Measurements from ENCODE around the gene ASB13.

The ASB13 gene

GRCh38 chr10:5666008-5666840 lies at the start of gene ASB13:
TSS of gene ASB13 (minus strand) at chr10:5666595. CDS start at chr10:5666551, 44 bp downstream.
- peak; percentile 82 for DNase-seq

- DNase-seq: no peak
Measured at GRCh38 chr10:5711642-5712041, 45.2 kb upstream of the ASB13 start.

GRCh38 chr10:5710859-5711258 lies 44.5 kb upstream of the ASB13 start:
- DNase-seq: no peak

GRCh38 chr10:5709865-5710264 lies 43.5 kb upstream of the ASB13 start:
- DNase-seq: no peak

- DNase-seq: no peak
Measured at GRCh38 chr10:5708356-5708755, 42.0 kb upstream of the ASB13 start.

- no peak for DNase-seq
Measured at GRCh38 chr10:5698062-5698461, 31.7 kb upstream of the ASB13 start.

- no peak for DNase-seq
Measured at GRCh38 chr10:5697342-5697741, 30.9 kb upstream of the ASB13 start.

GRCh38 chr10:5694573-5694972 lies 28.2 kb upstream of the ASB13 start:
- no peak for DNase-seq

GRCh38 chr10:5692461-5693358 lies 26.3 kb upstream of the ASB13 start:
- peak; percentile 86 for DNase-seq

GRCh38 chr10:5691786-5692185 lies 25.4 kb upstream of the ASB13 start:
- DNase-seq: no peak

- no peak for DNase-seq
Measured at GRCh38 chr10:5688587-5688986, 22.2 kb upstream of the ASB13 start.

GRCh38 chr10:5685764-5686240 lies 19.4 kb upstream of the ASB13 start:
- DNase-seq: no peak

GRCh38 chr10:5684971-5685763 lies 18.8 kb upstream of the ASB13 start:
- peak; percentile 91 for DNase-seq

- DNase-seq: peak; percentile 99
Measured at GRCh38 chr10:5684318-5684970, 18.0 kb upstream of the ASB13 start, which contains the start of gene TASOR2. TSS of gene TASOR2 (plus strand) at chr10:5684838. CDS start at chr10:5720643, 35,805 bp downstream.

GRCh38 chr10:5683065-5683464 lies 16.7 kb upstream of the ASB13 start:
- DNase-seq: no peak

- no peak for DNase-seq
Measured at GRCh38 chr10:5681930-5682329, 15.5 kb upstream of the ASB13 start.

GRCh38 chr10:5679606-5680005 lies 13.2 kb upstream of the ASB13 start:
- no peak for DNase-seq

GRCh38 chr10:5679037-5679435 lies 12.6 kb upstream of the ASB13 start:
- no peak for DNase-seq

GRCh38 chr10:5678397-5679036 lies 12.1 kb upstream of the ASB13 start:
- no peak for DNase-seq

GRCh38 chr10:5670662-5671375 lies 4.4 kb upstream of the ASB13 start:
- DNase-seq: no peak

- no peak for DNase-seq
Measured at GRCh38 chr10:5669604-5670003, 3.2 kb upstream of the ASB13 start.
